ENCODE data around the gene MRPS12.
A peak's percentile ranks its signal among the peaks of the same experiment; 100 is the strongest.

The MRPS12 gene

DNA sequence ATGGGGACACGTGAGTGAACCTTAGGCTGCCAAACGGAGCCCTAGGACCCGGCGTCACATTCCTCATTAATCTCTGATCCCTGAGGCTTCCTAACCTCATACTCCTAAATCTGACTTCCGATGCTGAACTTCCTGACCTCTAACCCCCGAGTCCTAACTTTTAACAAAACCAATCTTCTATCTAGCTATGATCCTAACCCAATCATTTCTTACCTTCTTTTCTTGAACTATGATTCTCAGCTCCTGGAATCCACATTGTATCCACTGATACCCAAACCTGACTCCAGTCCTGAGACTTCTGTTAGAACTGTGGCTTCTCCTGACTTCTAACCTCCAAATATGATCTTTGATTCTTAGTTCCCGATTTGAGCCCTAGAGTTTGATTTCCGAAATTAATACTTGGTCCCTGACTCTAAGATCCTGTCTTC lies 30.5 kb upstream of the MRPS12 start:
- peaks cover 12 to 21% of the 10 kb centered on the region in 2 experiments for H3K36me3 ChIP-seq (ENCODE audit: control insufficient read depth in 2 of 2, insufficient read depth in 1 of 2, low read length in 2 of 2)
- POLR2A ChIA-PET = interaction anchor here (0.6 to 2.4 kb wide), 22 partner anchors 8 to 512 kb away, joined by 3 to 29 read pairs (median 6); partner anchors contain the start of genes ACTN4, CCER2, ECH1 and EIF3K
- peaks cover 3% of the 10 kb centered on the region; the same call in 1 of the 2 replicates for H3K9me3 ChIP-seq (ENCODE audit: control insufficient read depth, insufficient read depth, low read depth, low read length)
- CTCF ChIA-PET = interaction anchor here (0.6 to 4.0 kb wide), 14 partner anchors 11 to 656 kb away, joined by 3 to 63 read pairs (median 3); partner anchors contain the start of genes FAM98C, MRPS12 and SARS2
- peak overlapping the region; percentile 58 for H3K4me3 ChIP-seq (ENCODE audit: low read depth, low read length)
- peaks cover 21% of the 10 kb centered on the region for H3K4me1 ChIP-seq (ENCODE audit: control insufficient read depth, insufficient read depth, low read length)
- H3K27ac ChIP-seq (ENCODE audit: extremely low read depth, low read depth, low read length) = peak overlapping the region; percentile 85
- peak; percentile 64; the same call in 1 of the 2 replicates for TF ChIP-seq ZFP37 (tag by site-specific recombination; IDR thresholded peaks at IDR 0.05)
- TF ChIP-seq ZNF394 (tag by site-specific recombination; IDR thresholded peaks at IDR 0.05; ENCODE audit: borderline replicate concordance) = no peak; the same call in 1 of the 2 replicates
- 0 out of 2 replicates have a peak, but pooled peaks have one; percentile 37 for TF ChIP-seq GFI1B (tag by site-specific recombination; IDR thresholded peaks at IDR 0.05)
- TF ChIP-seq ZFP69B (tag by site-specific recombination; IDR thresholded peaks at IDR 0.05) = 0 out of 2 replicates have a peak, but pooled peaks have one; percentile 48
- TF ChIP-seq ZSCAN16 (tag by site-specific recombination; IDR thresholded peaks at IDR 0.05) = no peak
- TF ChIP-seq ZNF660 (tag by site-specific recombination; IDR thresholded peaks at IDR 0.05) = 0 out of 2 replicates have a peak, but pooled peaks have one; percentile 60
- 0 out of 2 replicates have a peak, but pooled peaks have one; percentile 5 for TF ChIP-seq OSR2 (tag by site-specific recombination; IDR thresholded peaks at IDR 0.05)
- TF ChIP-seq ZNF274 (IDR thresholded peaks at IDR 0.05; ENCODE audit: low read length) = no peak
- no peak for TF ChIP-seq ZNF274 (tag by site-specific recombination; IDR thresholded peaks at IDR 0.05; ENCODE audit: borderline replicate concordance)
- TF ChIP-seq ZBTB48 (tag by site-specific recombination; IDR thresholded peaks at IDR 0.05) = peak; percentile 100
- TF ChIP-seq, protein P1, sequence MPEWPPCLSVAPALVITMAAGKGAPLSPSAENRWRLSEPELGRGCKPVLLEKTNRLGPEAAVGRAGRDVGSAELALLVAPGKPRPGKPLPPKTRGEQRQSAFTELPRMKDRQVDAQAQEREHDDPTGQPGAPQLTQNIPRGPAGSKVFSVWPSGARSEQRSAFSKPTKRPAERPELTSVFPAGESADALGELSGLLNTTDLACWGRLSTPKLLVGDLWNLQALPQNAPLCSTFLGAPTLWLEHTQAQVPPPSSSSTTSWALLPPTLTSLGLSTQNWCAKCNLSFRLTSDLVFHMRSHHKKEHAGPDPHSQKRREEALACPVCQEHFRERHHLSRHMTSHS (tag by site-specific recombination; IDR thresholded peaks at IDR 0.05) = no peak
- peak; percentile 2; the same call in 1 of the 2 replicates for TF ChIP-seq ZNF324 (tag by site-specific recombination; IDR thresholded peaks at IDR 0.05)
- TF ChIP-seq ZNF701 (tag by site-specific recombination; IDR thresholded peaks at IDR 0.05) = no peak
- TF ChIP-seq, protein P2, sequence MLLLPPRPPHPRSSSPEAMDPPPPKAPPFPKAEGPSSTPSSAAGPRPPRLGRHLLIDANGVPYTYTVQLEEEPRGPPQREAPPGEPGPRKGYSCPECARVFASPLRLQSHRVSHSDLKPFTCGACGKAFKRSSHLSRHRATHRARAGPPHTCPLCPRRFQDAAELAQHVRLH (tag by site-specific recombination; IDR thresholded peaks at IDR 0.05) = peak; percentile 2; the same call in 1 of the 2 replicates
- 0 out of 2 replicates have a peak, but pooled peaks have one; percentile 1 for TF ChIP-seq INSM2 (tag by site-specific recombination; IDR thresholded peaks at IDR 0.05)
- peak; percentile 23; the same call in 1 of the 2 replicates for TF ChIP-seq PRDM4 (tag by site-specific recombination; IDR thresholded peaks at IDR 0.05)
- peak; percentile 85; the same call in 1 of the 2 replicates for TF ChIP-seq BCL11A (tag by site-specific recombination; IDR thresholded peaks at IDR 0.05; ENCODE audit: low read depth)
- no peak for TF ChIP-seq SCRT1 (tag by site-specific recombination; IDR thresholded peaks at IDR 0.05; ENCODE audit: borderline replicate concordance)
- TF ChIP-seq ZNF404 (tag by site-specific recombination; IDR thresholded peaks at IDR 0.05) = 0 out of 2 replicates have a peak, but pooled peaks have one; percentile 4
- no peak for TF ChIP-seq ZNF514 (tag by site-specific recombination; IDR thresholded peaks at IDR 0.05)
- no peak for TF ChIP-seq OVOL3 (tag by site-specific recombination; IDR thresholded peaks at IDR 0.05)
- TF ChIP-seq ZNF548 (tag by site-specific recombination; IDR thresholded peaks at IDR 0.05) = no peak
- 0 out of 2 replicates have a peak, but pooled peaks have one; percentile 44 for TF ChIP-seq ZNF23 (tag by site-specific recombination; IDR thresholded peaks at IDR 0.05; ENCODE audit: borderline replicate concordance)
- peak; percentile 75 for TF ChIP-seq ZNF585B (tag by site-specific recombination; IDR thresholded peaks at IDR 0.05)
- TF ChIP-seq ZNF423 (tag by site-specific recombination; IDR thresholded peaks at IDR 0.05) = no peak; the same call in 1 of the 2 replicates
- TF ChIP-seq BCL11B (tag by site-specific recombination; IDR thresholded peaks at IDR 0.05; ENCODE audit: low read depth) = peak; percentile 82; the same call in 1 of the 2 replicates
- TF ChIP-seq, protein P3, sequence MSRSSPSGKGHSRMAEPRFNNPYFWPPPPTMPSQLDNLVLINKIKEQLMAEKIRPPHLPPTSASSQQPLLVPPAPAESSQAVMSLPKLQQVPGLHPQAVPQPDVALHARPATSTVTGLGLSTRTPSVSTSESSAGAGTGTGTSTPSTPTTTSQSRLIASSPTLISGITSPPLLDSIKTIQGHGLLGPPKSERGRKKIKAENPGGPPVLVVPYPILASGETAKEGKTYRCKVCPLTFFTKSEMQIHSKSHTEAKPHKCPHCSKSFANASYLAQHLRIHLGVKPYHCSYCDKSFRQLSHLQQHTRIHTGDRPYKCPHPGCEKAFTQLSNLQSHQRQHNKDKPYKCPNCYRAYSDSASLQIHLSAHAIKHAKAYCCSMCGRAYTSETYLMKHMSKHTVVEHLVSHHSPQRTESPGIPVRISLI (tag by site-specific recombination; IDR thresholded peaks at IDR 0.05) = no peak
- no peak for TF ChIP-seq ZNF354C (tag by site-specific recombination; IDR thresholded peaks at IDR 0.05; ENCODE audit: borderline replicate concordance, low read depth)
- no peak for TF ChIP-seq ZNF596 (tag by site-specific recombination; IDR thresholded peaks at IDR 0.05)
- peak; percentile 84 for TF ChIP-seq ZBTB21 (tag by site-specific recombination; IDR thresholded peaks at IDR 0.05)
- no peak for TF ChIP-seq ZNF132 (tag by site-specific recombination; IDR thresholded peaks at IDR 0.05; ENCODE audit: borderline replicate concordance)
- no peak for TF ChIP-seq ZNF843 (tag by site-specific recombination; IDR thresholded peaks at IDR 0.05)

All from HEK293 (cell line).